H1 (cell line): ENCODE results near the gene SRSF12. TPM values are rescaled to one million over a fixed set of nuclear protein-coding genes. Genes with fewer than 3 reads are reported as not detected.

Experiments
- CTCF ChIA-PET: fragments of 300-600 bp; sonication (Branson Sonifier 250); formaldehyde crosslinking; loops from one replicate; lab custom pipeline; 2021; ENCODE audit not compliant: partially characterized antibody; lab: Charles Lee
- POLR2A ChIA-PET: fragments of 300-600 bp; sonication (Branson Sonifier 250); formaldehyde crosslinking; loops from one replicate; lab custom pipeline; 2021; ENCODE audit warnings: inconsistent platforms; ENCODE audit not compliant: partially characterized antibody; lab: Charles Lee
- DNase-seq, 2 experiments: peaks; one replicate each; pipeline versions ENCODE4 v3.0.0 to v3.0.0-alpha.2; 2010 to 2022; ENCODE audit warnings: low spot score in 2 of 2, low read depth in 1 of 2, mixed read lengths in 1 of 2
- FAIRE-seq: peaks from 2 replicates; lab custom pipeline; 2011; peaks lifted over from hg19 to GRCh38; lab: Jason Lieb, UNC
- H2AFZ ChIP-seq: 2 replicates; pipeline ENCODE4 v1.8.1; 2012; ENCODE audit warnings: low read length, inconsistent platforms
- H2AK5ac ChIP-seq: 2 replicates; pipeline ENCODE4 v1.6.1; 2013; ENCODE audit warnings: low read depth, low read length
- H2BK120ac ChIP-seq: replicated peaks from 2 replicates; pipeline ENCODE3; 2013; ENCODE audit warnings: low read depth, low read length, inconsistent platforms
- H2BK12ac ChIP-seq: 2 replicates; pipeline ENCODE4 v1.6.1; 2013; ENCODE audit warnings: low read depth, low read length
- H2BK15ac ChIP-seq: 2 replicates; pipeline ENCODE4 v1.6.1; 2013; ENCODE audit warnings: low read length
- H2BK20ac ChIP-seq: 2 replicates; pipeline ENCODE4 v1.6.1; 2013; ENCODE audit warnings: low read length
- H2BK5ac ChIP-seq: 2 replicates; pipeline ENCODE4 v1.6.1; 2013; ENCODE audit warnings: low read depth, low read length
- H3K14ac ChIP-seq: 2 replicates; pipeline ENCODE4 v1.6.1; 2013; ENCODE audit warnings: inconsistent platforms; ENCODE audit not compliant: insufficient read length
- H3K18ac ChIP-seq: 2 replicates; pipeline ENCODE4 v1.6.1; 2013; ENCODE audit warnings: low read length; ENCODE audit errors: extremely low read depth
- H3K23ac ChIP-seq: 2 replicates; pipeline ENCODE4 v1.6.1; 2013; ENCODE audit warnings: inconsistent platforms; ENCODE audit not compliant: insufficient read length
- H3K23me2 ChIP-seq: 2 replicates; pipeline ENCODE4 v1.6.1; 2013; ENCODE audit warnings: low read depth, low read length
- H3K27ac ChIP-seq: 2 replicates; pipeline ENCODE4 v1.6.1; 2011; ENCODE audit warnings: low read depth, low read length, inconsistent platforms
- H3K27me3 ChIP-seq, 4 experiments: replicated peaks in 1 of 4; 1 replicate in 1 of 4; 2 replicates in 3 of 4; pipeline versions ENCODE4 v1.6.1 to v1.8.1; 2011 to 2013; ENCODE audit warnings: low read length in 3 of 4, mild to moderate bottlenecking in 3 of 4, inconsistent platforms in 2 of 4, mixed read lengths in 2 of 4, moderate library complexity in 1 of 4; ENCODE audit not compliant: control insufficient read depth in 3 of 4, insufficient read depth in 3 of 4; ENCODE audit errors: extremely low read depth in 1 of 4
- H3K36me3 ChIP-seq, 4 experiments: 2 replicates each; pipeline versions ENCODE4 v1.6.1 to v1.8.1; 2011 to 2013; ENCODE audit warnings: mild to moderate bottlenecking in 4 of 4, low read length in 3 of 4, moderate library complexity in 2 of 4, control low read depth in 1 of 4, inconsistent platforms in 1 of 4; ENCODE audit not compliant: insufficient read depth in 4 of 4, control insufficient read depth in 2 of 4
- H3K4ac ChIP-seq: replicated peaks from 2 replicates; pipeline ENCODE3; 2013; ENCODE audit warnings: low read length, low read depth, mixed read lengths, inconsistent platforms; ENCODE audit not compliant: insufficient read length
- H3K4me1 ChIP-seq, 4 experiments: replicated peaks in 1 of 4; 1 replicate in 1 of 4; 2 replicates in 3 of 4; pipeline versions ENCODE4 v1.6.1 to v1.8.1; 2011 to 2013; ENCODE audit warnings: low read length in 3 of 4, inconsistent platforms in 2 of 4, mixed read lengths in 1 of 4; ENCODE audit not compliant: insufficient read depth in 4 of 4, control insufficient read depth in 3 of 4
- H3K4me2 ChIP-seq, 2 experiments: 2 replicates each; pipeline versions ENCODE4 v1.6.1 to v1.8.1; 2011 to 2013; ENCODE audit warnings: low read depth in 2 of 2, low read length in 2 of 2, control low read depth in 1 of 2, inconsistent platforms in 1 of 2, mild to moderate bottlenecking in 1 of 2; ENCODE audit not compliant: insufficient read depth in 1 of 2
- H3K4me3 ChIP-seq, 4 experiments: fragments of 200-600, 300-600 bp in 1 of 4; sonication (generic), shearing (Covaris generic), sonication (Bioruptor Twin) in 1 of 4; 2 replicates each; pipeline versions ENCODE4 v1.5.1 to v1.8.1; 2011 to 2016; ENCODE audit warnings: low read length in 4 of 4, low read depth in 3 of 4, control low read depth in 2 of 4, inconsistent platforms in 2 of 4, mild to moderate bottlenecking in 2 of 4, mixed read lengths in 1 of 4, moderate library complexity in 1 of 4; ENCODE audit not compliant: insufficient read depth in 2 of 4; ENCODE audit errors: extremely low read depth in 1 of 4
- H3K56ac ChIP-seq: replicated peaks from 2 replicates; pipeline ENCODE3; 2013; ENCODE audit warnings: low read depth, mild to moderate bottlenecking, mixed read lengths, low read length, inconsistent platforms; ENCODE audit not compliant: insufficient read length
- H3K79me1 ChIP-seq: 2 replicates; pipeline ENCODE4 v1.6.1; 2013; ENCODE audit warnings: low read depth, low read length, control low read depth
- H3K79me2 ChIP-seq, 2 experiments: 2 replicates each; pipeline versions ENCODE4 v1.6.1 to v1.8.1; 2012 to 2013; ENCODE audit warnings: low read length in 2 of 2, mild to moderate bottlenecking in 2 of 2, inconsistent platforms in 1 of 2; ENCODE audit not compliant: insufficient read depth in 2 of 2, control insufficient read depth in 1 of 2
- H3K9ac ChIP-seq, 4 experiments: replicated peaks in 1 of 4; 1 replicate in 1 of 4; 2 replicates in 3 of 4; pipeline versions ENCODE4 v1.6.1 to v1.8.1; 2011 to 2013; ENCODE audit warnings: low read depth in 3 of 4, low read length in 3 of 4, control low read depth in 2 of 4, mild to moderate bottlenecking in 2 of 4, moderate library complexity in 2 of 4, inconsistent platforms in 1 of 4; ENCODE audit errors: extremely low read depth in 1 of 4
- H3K9me3 ChIP-seq, 2 experiments: 2 replicates each; pipeline versions ENCODE4 v1.6.1 to v1.8.1; 2012 to 2013; ENCODE audit warnings: mild to moderate bottlenecking in 2 of 2, moderate library complexity in 2 of 2, control low read depth in 1 of 2, inconsistent platforms in 1 of 2, low read depth in 1 of 2, low read length in 1 of 2, mixed read lengths in 1 of 2; ENCODE audit not compliant: insufficient read depth in 2 of 2
- H4K20me1 ChIP-seq, 2 experiments: replicated peaks in 1 of 2; 2 replicates each; pipeline versions ENCODE3 to v1.8.1; 2011 to 2013; ENCODE audit warnings: inconsistent platforms in 2 of 2, low read length in 2 of 2, mild to moderate bottlenecking in 1 of 2; ENCODE audit not compliant: insufficient read depth in 2 of 2, control insufficient read depth in 1 of 2
- H4K5ac ChIP-seq: 2 replicates; pipeline ENCODE4 v1.6.1; 2013; ENCODE audit warnings: low read length, low read depth, mixed read lengths, inconsistent platforms; ENCODE audit not compliant: insufficient read length
- H4K8ac ChIP-seq: 2 replicates; pipeline ENCODE4 v1.8.0; 2013; ENCODE audit warnings: mild to moderate bottlenecking, moderate library complexity, low read length, inconsistent platforms; ENCODE audit not compliant: insufficient read depth; ENCODE audit errors: extremely low read depth
- H4K91ac ChIP-seq: replicated peaks from 2 replicates; pipeline ENCODE3; 2013; ENCODE audit warnings: low read length, mixed read lengths, inconsistent platforms; ENCODE audit not compliant: insufficient read length
- ATF2 ChIP-seq: IDR thresholded peaks from 2 replicates; pipeline ENCODE4 v1.6.1; 2012; ENCODE audit warnings: low read length, inconsistent platforms
- BCL11A ChIP-seq, 2 experiments: IDR thresholded peaks; one replicate each; pipeline ENCODE4 v1.6.1; 2011; ENCODE audit warnings: low read depth in 2 of 2, low read length in 2 of 2, mild to moderate bottlenecking in 2 of 2
- CHD1 ChIP-seq: IDR thresholded peaks from 2 replicates; pipeline ENCODE4 v1.6.1; 2012; ENCODE audit warnings: low read depth, low read length, improper control_type of control experiment
- E2F6 ChIP-seq: IDR thresholded peaks from 2 replicates; pipeline ENCODE4 v1.6.1; 2012; ENCODE audit warnings: inconsistent platforms
- HDAC6 ChIP-seq: IDR thresholded peaks from one replicate; pipeline ENCODE4 v1.7.1; 2012; ENCODE audit warnings: low read depth, mild to moderate bottlenecking, inconsistent platforms, low read length, moderate library complexity
- JUND ChIP-seq: IDR thresholded peaks from 2 replicates; pipeline ENCODE4 v1.6.1; 2011; ENCODE audit warnings: mild to moderate bottlenecking, improper control_type of control experiment, low read length
- KDM5A ChIP-seq: fragments of 200-600 bp; IDR thresholded peaks from 2 replicates; pipeline ENCODE4 v1.7.1; 2012; ENCODE audit warnings: mild to moderate bottlenecking, low read length, inconsistent platforms, mixed read lengths
- MAX ChIP-seq: IDR thresholded peaks from 2 replicates; pipeline ENCODE4 v1.6.1; 2012; ENCODE audit warnings: inconsistent platforms
- SP2 ChIP-seq: IDR thresholded peaks from 2 replicates; pipeline ENCODE4 v1.6.1; 2012; ENCODE audit warnings: mild to moderate bottlenecking, low read length, inconsistent platforms
- SUZ12 ChIP-seq: fragments of 200-600 bp; sonication (generic); IDR thresholded peaks from 2 replicates; pipeline ENCODE4 v1.6.1; 2012; ENCODE audit warnings: mild to moderate bottlenecking, inconsistent platforms, low read length, moderate library complexity, mixed read lengths
- TEAD4 ChIP-seq: IDR thresholded peaks from 2 replicates; pipeline ENCODE4 v1.6.1; 2012; ENCODE audit warnings: low read depth, low read length, inconsistent platforms, mixed read lengths
- WGBS, 2 experiments: shearing (Covaris generic) in 1 of 2; methylation state at CpG; one replicate each; pipeline versions ENCODE4 v1.1.6 to v1.1.7; 2013 to 2015; ENCODE audit warnings: low lambda C conversion rate in 2 of 2, mixed read lengths in 2 of 2, inconsistent platforms in 1 of 2, low coverage in 1 of 2, missing lambda C conversion rate in 1 of 2; ENCODE audit not compliant: insufficient replicate concordance in 2 of 2, insufficient coverage in 1 of 2, insufficient read length in 1 of 2; ENCODE audit errors: extremely low coverage in 1 of 2, missing lambda C conversion rate in 1 of 2; 5-methylcytosine and 5-hydroxymethylcytosine counted together
- polyA plus RNA-seq, 7 experiments: library from polyadenylated mRNA; depleted of rRNA in 3 of 7; stranded (reverse) in 5 of 7; unstranded in 2 of 7; fragments of >200 nt in 5 of 7; fragments of 200-250 nt in 2 of 7; gene quantifications; 1 replicate in 5 of 7; 2 replicates in 1 of 7; 4 replicates in 1 of 7; pipeline versions ENCODE4 v1.2.1 to v1.2.3, GENCODE V29; 2011 to 2013; ENCODE audit warnings: missing spikeins in 2 of 7, mixed read lengths in 2 of 7
- total RNA-seq: library from RNA; stranded (reverse); fragmentation: NEBNext Ultra II Directional; extraction: Animal tissue kit (Norgen Biotek cat#: 25700); gene quantifications from 2 replicates; pipeline ENCODE4 v1.2.1, GENCODE V29; 2021

The SRSF12 gene
- total and polyA plus RNA-seq, 2 of the 8 experiments (the other 6 are each of a cell fraction or from before 2014, with no cell fraction given): 2.6 to 4.2 TPM

GRCh38 chr6:89131599-89131998 lies 13.7 kb upstream of the SRSF12 start:
- CTCF ChIA-PET: interaction anchor here (0.6 to 1.3 kb wide), 5 partner anchors 8 to 148 kb away, joined by 3 to 7 read pairs (median 4); no protein-coding TSS in a partner anchor
- no peak for FAIRE-seq
- Histone ChIP-seq H3K4me3 (no peak overlapping the region), H3K18ac (no peak overlapping the region), H2BK12ac (no peak overlapping the region), H3K4me1 (peaks cover 0 to 3% (median 0%) of the 10 kb centered on the region in 4 experiments; a peak in 1 of 7 replicates), H4K20me1 (no peaks in the 10 kb centered on the region), H2BK5ac (no peak overlapping the region), H3K4me2 (no peak overlapping the region), H3K36me3 (no peaks in the 10 kb centered on the region), H2BK120ac (no peak overlapping the region), H4K91ac (no peak overlapping the region), H3K23ac (no peak overlapping the region), H4K8ac (no peak overlapping the region), H3K79me1 (no peaks in the 10 kb centered on the region), H3K27ac (no peak overlapping the region), H4K5ac (no peak overlapping the region), H3K14ac (no peak overlapping the region), H3K9ac (no peak overlapping the region), H3K4ac (no peak overlapping the region), H3K79me2 (no peaks in the 10 kb centered on the region), H3K27me3 (peaks cover 3 to 27% (median 14%) of the 10 kb centered on the region in 4 experiments; a peak in 6 of 7 replicates), H2BK15ac (no peak overlapping the region), H2AFZ (no peak overlapping the region), H2BK20ac (no peak overlapping the region), H3K9me3 (peaks cover 0 to 2% of the 10 kb centered on the region in 2 experiments; a peak in 1 of 4 replicates), H3K23me2 (no peaks in the 10 kb centered on the region), H2AK5ac (no peak overlapping the region), H3K56ac (no peak overlapping the region)
- POLR2A ChIA-PET: interaction anchor here (1.6 kb wide), 1 partner anchor 14 kb away, joined by 5 read pairs; the partner anchor contains the start of gene SRSF12
- no peak for DNase-seq
- WGBS, 2 experiments: 91% methylated on average over 3 of the region's 3 CpGs; no CpG with 5 or more reads in 1 of the 2 experiments
- no peak for TF ChIP-seq MAX
- TF ChIP-seq KDM5A: no peak
- no peak for TF ChIP-seq ATF2
- no peak for TF ChIP-seq JUND
- TF ChIP-seq CHD1: no peak
- TF ChIP-seq TEAD4: no peak
- no peak for TF ChIP-seq HDAC6
- no peak for TF ChIP-seq SUZ12
- TF ChIP-seq E2F6: no peak
- TF ChIP-seq SP2: no peak
- no peak for TF ChIP-seq BCL11A (IDR thresholded peaks at IDR 0.05; ENCODE audit: low read depth in 2 of 2, low read length in 2 of 2)
